Measurements from ENCODE around the gene JAM2.

- TF ChIP-seq POLR2A (IDR thresholded peaks at IDR 0.05) (no peak), CTCF (IDR thresholded peaks at IDR 0.05) (no peak)
These were observed 14.5 kb upstream of the JAM2 start for GRCh38 chr21:25624511-25624910.
